Stimulated activated naive CD8-positive, alpha-beta T cell treated with anti-CD3 and anti-CD28 coated beads, Interleukin-15, Interleukin-2, amounts not matched to agents 100 U/mL and 50 U/mL, for 24 hours (primary cell): ENCODE data around the gene CHMP4B.
A peak's percentile ranks its signal among the peaks of the same experiment; 100 is the strongest.

Experiments
- ATAC-seq: fragments of 150-1000 bp; cut with Tn5 transposase; one replicate; pipeline ENCODE4 v1.10.0; 2021
- DNase-seq: peaks from one replicate; pipeline ENCODE4 v3.0.0; 2021

The CHMP4B gene

DNA sequence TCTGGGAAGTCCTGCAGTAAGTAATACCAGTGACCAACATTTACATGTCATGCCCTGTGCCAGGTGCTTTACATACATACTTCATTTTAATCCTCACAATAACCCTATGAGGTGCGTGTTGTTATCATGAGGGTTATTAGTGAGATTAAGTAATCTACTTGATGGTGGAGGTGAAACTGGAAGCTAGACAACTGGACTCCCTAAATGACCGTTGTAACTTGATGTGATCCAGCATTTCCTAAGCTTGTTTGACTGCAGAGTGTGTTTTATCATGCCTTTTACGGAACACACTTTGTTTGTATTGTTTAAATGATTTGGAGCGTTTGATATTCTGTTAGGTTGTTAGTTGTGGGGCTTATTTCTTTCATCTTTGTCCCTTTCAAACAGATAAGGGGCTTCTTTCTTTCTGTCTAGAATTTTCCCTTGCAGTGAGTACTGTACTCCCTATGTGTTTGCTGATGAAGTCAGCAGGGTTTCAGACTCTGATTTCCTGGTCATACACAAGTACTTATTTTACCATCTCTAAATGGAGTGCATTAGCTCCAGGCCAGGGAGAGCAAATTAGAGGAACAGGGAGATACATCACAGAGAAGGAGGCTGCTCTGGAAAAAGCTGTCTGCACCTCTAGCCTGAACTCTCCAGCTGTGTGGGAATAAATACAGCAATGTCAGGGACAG lies 29.7 kb downstream of the CHMP4B start:
- no peak for ATAC-seq
- DNase-seq = no peak

DNA sequence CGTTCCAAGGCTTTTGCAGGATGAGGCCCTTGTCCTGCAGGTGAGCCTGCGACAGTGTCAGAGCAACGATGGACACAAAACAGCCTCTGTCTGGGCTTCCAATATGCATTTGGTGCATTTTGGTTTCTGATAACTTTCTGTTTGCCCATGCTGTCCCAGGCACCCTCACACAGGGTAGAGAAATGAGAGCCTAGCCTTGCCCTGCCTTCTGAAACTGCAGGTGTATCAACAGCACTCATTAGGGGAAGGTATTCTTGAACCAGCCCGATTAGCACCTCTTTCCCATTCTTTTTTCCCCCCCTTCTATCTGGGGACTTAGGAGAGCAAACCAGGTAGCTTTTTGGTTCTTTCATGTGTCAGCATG lies 30.3 kb downstream of the CHMP4B start:
- no peak for DNase-seq
- ATAC-seq = no peak

DNA sequence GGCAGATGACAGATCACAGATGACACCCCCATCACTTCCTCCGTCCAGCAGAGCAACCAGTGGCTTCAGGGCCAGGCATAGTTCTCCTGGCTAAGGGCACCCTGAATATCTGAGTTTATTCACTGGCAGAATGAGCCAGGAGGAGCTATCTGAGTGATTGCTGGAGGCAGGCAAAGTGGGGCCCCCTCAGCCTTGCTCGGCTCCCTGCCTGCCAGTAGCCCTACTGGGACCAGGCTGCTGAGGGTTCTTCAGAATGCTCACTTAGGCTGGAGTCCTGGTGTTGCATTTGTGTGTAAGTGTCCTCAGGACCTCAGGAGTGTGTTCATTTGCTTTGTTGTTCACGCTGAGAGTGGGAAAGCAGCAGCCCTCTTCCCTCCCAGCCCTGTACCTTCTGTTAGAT lies 31.2 kb downstream of the CHMP4B start:
- ATAC-seq = no peak
- no peak for DNase-seq

DNA sequence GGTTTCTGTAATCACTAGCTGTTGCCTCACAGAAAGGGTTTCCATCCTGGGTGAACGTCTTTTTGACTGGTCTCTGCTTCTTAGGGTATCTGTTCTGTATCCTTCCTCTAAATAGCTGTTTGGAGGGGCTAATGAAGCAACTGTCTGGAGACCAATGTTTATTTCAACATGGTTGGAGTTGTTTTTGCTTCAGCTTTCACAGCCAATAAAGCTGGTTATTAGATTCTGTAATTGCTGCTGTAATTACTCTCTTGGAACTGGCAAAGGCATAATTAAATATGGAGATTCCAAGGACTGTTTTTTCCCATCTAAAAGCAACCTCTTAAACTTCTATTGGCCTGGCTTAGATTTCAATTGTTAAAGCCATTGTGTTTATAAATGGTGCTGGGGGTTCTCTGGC lies 31.9 kb downstream of the CHMP4B start:
- DNase-seq (no peak), ATAC-seq (no peak)

DNA sequence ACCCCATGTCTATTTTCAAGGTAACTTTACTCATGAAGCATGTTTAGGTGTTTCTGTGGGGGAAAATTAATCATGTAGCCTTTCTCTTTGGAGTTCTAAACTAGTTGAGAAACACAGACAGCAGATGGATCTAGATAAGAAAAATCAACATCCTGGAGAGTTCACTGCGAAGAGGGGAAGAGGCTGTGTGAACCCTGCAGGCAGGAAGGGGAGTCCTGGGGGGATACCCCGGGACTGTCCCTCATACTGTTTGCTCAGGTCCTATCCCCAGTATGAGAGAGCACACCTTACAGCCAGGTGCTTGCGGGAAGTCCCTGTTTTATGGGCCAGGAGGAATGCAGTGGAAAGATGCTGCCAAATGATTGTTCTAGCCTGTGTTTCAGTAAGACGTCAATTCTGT lies 32.7 kb downstream of the CHMP4B start:
- no peak for DNase-seq
- peak; percentile 81 for ATAC-seq

DNA sequence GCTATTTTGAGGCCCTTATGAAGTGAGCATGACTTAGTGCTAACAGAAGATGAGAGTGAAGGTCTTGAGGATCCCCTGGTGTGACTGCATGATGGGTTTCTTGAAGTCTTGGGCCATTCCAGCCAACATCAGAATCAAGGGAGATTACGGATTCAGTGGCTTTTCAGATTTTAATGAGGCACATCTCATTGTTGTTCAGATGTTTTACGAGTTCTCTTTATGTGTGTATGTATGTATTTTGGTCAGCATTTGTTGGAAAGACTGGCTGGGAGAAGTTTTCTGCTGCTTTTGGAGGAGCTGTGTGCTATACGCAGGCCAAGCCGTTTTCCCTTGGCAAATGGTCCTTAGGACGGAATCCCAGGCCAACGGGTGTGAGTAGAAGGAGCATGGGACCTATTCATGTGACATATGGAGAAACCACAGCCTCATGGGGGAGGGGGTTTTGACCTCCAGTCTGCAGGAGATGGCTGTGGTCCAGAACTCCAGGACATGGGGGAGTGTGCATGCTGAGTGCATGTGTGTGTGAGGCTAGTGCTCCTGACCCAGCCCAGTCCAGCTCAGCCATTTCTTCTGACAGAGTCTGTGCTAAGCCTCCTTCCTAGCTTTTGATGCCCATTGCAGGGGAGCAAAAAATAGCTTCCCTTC lies 35.3 kb downstream of the CHMP4B start:
- DNase-seq (no peak), ATAC-seq (no peak)

DNA sequence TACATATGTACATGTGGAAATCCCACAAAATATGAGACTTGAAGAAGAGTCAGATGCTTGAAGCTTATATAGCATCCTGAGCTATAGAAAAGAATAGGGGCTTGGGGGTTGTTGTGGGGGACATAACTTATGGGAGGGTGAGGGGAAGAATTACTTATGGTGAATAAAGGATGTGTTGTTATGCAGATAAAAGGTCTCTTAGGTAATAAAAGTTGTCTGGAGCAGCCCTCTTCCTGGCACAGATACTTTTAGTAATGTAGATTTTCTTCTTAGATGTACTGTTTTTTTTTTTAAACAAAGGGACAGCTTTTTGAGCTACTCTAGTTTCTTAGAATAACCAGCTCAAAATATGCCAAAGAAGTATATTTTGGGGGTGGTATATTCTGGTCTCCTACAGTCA lies 35.9 kb downstream of the CHMP4B start:
- DNase-seq = no peak
- no peak for ATAC-seq

DNA sequence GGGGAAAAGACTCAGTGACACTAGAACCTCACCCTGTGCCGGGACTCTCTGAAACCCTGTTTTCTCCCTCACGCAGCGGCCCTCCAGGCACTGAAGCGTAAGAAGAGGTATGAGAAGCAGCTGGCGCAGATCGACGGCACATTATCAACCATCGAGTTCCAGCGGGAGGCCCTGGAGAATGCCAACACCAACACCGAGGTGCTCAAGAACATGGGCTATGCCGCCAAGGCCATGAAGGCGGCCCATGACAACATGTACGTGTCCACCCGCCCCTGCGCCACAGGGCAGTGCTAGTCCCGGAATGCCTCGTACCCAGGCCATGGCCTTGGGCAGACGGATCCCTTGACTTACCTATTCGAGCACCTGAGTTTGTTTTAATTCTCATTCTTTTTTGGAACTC lies 37.2 kb downstream of the CHMP4B start:
- ATAC-seq (no peak), DNase-seq (no peak)

DNA sequence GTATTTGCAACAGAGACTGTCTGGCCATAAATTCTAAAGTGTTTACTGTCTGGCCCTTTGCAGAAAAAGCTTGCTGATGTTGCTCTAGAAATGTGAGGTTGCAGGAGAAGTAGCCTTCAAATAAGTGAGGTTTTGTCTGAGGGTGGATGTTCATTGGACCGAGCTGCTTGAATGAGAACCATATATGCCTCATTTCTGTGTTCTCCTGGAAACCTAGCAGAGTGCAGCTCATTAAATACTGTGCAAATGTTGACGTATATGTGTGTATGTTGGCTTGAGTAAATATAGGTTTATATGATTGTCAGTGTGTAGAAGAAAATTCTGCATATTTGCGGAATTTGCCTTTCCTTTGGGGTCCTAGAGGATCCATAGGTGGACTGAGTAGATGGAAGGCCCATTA lies 39.0 kb downstream of the CHMP4B start:
- ATAC-seq (no peak), DNase-seq (no peak)

DNA sequence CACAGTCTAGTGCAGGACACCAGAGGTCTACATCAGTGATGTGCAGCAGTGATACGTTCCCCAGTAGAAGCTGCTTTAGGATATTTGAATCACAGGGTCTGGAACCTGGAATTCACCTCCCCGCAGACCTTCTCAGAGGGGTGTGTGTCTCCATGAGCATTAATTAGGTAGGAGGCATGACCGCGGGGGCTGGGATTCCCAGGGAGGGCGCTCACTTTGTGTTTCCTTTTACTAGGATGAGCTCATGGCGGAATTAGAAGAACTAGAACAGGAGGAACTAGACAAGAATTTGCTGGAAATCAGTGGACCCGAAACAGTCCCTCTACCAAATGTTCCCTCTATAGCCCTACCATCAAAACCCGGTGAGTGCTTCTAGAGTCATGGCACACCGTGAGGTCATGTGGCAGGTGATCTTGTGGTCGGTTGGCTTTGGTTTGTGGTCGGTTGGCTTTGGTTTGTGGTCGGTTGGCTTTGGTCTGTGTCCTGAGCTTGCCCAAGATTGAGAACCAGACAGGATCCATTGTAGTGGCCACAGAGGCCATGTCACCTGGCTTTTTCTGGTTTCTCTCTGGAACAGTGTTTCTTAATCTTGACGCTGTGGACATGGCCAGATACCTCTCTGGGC lies 40.8 kb downstream of the CHMP4B start:
- DNase-seq (no peak), ATAC-seq (no peak)

DNA sequence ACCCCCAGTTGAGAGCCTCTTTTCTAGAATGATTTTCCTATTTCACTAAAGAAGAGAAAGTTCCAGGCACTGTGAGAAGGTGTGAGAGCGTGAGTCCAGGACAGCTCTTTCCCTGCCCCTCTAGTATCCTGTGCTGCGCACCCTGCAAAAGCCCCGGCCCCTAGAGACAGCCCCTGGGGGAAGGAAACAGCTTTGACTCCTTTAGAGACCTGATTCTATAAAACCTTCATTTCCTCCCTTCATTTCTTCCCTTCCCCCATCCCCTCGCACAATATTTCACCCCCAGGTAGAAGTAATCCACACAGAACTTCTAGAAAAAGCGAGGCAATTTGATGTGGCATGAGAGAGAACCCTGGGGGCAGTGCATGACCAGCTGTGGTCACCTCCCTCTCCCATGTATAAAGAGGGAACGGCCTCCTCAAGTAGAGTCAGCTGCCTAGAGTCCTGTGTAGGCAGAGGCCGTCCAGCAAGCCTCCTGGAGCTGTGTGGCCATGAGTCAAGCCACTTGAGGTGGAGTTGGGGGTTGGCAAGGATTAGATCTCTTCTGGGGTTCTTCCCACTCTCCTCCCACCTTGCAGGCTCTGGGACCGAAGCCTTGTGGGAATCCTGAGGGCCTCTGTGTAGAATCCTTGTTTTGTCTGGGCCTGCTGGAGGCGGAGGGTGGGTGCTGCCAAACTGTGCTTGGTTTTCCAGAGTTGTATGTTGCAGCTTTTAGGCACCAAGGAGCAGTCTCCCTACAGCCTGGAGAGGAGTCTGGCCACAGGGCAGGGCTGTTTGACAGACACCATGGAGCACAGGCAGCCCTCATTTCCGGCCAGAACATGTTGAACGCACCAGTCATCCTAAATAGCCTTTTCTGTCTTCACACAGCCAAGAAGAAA lies 41.7 kb downstream of the CHMP4B start:
- ATAC-seq = no peak
- no peak for DNase-seq

DNA sequence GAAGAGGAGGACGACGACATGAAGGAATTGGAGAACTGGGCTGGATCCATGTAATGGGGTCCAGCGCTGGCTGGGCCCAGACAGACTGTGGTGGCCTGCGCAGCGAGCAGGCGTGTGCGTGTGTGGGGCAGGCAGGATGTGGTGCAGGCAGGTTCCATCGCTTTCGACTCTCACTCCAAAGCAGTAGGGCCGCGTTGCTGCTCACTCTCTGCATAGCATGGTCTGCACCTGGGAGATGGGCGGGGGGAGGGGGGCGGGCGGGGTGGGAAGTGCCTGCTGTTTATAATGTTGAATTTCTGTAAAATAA lies 42.3 kb downstream of the CHMP4B start:
- DNase-seq (no peak), ATAC-seq (peak; percentile 51)

DNA sequence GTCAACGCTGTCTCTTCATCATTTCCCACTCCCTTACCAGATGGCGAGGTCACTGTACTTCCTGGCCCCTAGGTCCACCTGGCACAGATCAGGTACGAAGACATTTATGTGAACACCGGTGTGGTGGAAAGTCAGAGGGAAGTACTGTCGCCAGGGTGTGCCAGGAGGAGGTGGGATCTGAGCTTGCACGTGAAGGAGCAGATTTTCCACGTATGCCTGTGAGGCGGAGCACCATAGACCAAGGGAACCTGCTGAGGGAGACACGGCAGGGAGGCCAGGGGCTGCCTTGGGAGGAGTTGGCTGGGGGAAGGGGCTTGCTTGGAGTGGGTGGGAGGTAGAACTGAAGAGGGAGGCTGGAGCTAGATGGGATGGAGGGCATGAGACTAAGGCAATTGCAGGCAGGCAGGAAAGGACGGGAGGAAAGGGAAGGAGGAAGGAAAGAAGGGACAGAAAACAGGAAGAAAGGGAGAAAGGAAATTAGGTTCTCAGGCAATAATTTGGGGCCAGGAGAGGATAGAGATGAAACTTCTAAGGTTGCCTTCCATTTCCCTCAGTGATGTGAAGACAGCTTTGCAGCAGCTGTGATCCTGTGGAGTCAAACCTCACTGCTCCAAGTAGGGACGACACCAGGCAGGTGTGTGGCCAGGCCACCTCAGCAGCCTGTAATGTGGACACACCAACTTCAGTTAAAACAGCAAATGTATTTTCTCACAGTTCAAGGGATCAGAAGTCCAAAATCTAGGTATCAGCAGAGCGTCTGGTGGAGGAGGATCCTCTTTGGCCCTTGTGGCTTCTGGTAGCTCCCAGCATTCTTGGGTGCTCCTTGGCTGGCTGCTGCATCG lies 46.8 kb downstream of the CHMP4B start:
- DNase-seq (no peak), ATAC-seq (no peak)

DNA sequence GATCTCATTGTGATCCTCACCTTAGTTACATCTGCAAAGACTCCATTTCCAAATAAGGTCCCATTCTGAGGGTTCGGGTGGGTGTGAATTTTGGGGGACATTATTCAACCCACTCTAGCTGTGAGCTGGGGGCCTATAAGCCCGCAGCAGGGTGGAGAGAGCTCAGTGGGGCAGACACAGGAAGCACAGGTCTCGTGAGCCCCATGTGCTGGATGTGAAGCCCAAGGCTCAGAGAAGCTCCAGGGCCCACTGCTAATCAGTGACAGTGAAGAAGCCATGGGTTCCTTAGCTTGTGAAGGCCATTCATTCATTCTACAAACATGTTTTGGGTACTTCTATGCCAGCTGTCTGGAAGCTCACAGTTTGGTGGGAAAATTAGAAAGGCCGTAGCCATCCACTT lies 47.5 kb downstream of the CHMP4B start:
- no peak for ATAC-seq
- no peak for DNase-seq

DNA sequence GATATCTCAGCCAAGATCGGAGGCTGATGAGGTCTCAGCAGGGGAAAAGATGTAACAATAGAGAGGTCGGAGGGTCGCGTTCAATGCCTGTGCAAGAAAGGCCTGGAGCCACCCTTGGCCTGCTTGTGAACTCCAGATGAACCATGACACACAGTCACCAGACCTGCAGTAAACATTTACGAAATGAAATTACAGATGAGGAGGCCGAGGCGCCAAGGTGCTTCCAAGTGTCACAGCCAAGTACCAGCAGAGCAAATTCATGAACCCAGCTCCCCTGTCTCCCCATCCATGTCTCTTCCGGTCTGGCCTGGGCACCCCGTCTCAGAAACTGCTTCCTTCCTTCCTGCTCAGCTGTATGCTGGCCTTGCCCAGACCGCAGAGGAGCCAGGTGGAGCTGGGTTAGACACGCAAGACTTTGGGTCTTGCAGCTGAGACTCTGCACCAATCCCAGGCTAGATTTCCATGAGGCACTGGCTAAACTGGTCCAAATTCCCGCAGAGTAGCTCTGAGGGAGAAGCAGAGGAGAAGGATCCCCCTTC lies 48.1 kb downstream of the CHMP4B start:
- ATAC-seq = no peak
- DNase-seq = peak; percentile 27

DNA sequence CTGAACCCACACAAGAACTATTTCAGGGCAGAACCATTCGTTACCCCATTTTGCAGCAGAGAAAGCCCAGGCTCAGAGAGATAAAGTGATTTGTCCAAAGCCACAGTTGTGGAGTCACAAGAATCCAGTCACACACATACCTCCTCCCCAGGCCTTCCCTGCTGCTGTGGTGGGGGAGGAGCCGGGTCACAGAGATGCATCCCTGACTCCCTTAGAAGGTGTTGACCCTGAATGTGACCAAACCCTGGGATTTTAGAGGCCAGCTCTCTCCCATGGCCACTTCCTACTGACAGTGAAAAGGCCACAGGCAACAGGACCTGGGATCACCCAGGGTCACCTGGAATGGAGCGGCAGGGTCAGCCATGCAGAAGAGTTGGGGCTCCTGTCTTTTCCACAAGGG lies 48.6 kb downstream of the CHMP4B start:
- no peak for ATAC-seq

DNA sequence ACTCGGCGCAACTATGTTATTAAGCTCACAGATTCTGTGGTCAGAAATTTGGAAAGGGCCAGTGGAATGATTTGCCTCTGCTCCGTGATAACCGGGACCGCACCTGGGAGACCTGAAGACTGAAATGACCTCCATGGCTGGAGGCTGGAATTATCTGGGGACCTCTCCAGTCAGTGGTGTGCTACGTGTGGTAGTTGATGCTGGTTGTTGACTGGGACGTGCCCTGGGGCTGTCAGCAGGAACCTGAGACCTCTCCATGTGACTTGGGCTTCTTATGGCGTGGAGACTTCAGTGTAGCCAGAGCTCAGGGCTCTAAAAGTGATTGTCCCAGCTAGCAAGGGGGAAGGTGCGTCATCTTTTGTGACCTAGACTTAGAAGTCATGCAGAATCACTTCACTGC lies 50.3 kb downstream of the CHMP4B start:
- ATAC-seq = no peak
- no peak for DNase-seq

More for the DNA sequence above, 48.6 kb downstream of the CHMP4B start:
- no peak for DNase-seq

DNA sequence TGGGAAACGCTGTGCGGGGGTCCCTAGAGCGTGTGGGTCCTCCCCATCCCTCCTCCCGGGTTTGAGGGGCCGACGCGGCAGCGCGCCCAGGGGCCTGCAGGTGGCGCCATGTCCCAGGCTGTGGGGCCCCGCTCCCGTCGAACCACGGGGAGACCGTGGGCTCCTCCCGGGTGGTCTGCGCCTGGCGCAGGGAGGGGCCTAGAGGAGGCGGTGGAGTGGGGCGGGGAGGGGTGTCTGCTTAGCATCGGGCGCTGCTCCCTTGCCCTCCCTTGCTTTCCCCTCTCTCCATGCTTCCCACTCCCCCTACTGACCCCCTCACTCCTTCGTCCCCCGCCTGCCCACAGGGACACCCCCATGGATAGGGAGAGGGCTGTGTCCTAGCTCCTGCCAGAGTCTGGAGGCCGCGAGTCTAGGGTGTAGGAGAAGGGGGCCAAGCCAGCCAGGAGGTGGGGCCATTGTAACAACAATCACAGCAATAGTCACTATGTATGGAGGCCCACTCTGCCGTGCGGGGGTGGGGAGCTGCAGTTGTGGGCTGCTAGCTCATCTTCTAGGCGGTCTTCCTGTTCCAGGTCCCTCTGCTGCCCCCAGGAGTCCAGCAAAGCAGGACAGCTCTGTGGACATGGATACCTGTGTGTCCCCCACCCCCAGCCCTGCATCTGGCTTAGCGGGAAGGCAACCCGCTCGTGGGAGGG lies 51.7 kb downstream of the CHMP4B start:
- peak; percentile 35 for ATAC-seq
- peak; percentile 68 for DNase-seq

DNA sequence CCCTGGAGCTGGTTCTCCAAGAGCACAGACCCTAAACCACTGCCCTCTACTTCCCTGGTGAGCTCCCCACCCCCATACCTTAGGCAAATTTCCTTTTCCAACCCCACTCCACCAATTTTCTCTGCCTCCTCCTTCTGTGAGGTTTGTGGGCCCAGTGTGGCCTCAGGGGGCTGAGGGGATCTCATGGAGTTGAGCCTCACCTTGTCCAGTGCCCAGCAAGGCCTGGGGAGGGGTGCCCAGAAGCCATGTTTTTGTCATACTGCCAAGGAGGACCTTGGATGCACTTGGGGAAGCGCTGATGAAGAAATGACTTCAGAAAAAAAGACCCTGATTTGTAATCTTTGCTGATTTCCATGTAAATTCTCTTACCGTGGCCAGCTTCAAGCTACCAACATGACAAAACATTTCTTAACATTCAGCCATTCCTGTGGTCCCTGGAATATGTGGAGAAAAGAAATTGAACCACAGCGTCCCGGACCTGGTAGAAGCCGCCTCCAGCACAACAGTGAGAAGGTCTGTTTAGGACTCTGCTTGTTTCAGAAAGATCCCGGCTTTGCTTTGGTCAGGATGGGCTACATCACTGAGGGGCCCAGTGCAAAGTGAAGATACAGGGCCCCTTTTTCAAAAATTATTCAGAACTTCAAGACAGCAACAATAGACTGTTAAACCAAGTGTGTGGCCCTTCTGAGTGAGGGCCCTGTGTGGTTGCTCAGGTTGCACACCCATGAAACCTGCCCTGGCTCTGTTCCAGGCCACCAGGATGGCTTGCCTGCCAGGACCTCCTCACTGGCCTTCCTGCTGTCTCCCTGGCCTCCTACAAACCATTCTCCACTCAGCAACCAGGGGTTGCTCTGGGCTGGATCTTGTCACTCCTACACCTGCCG lies 52.5 kb downstream of the CHMP4B start:
- ATAC-seq = no peak
- no peak for DNase-seq

DNA sequence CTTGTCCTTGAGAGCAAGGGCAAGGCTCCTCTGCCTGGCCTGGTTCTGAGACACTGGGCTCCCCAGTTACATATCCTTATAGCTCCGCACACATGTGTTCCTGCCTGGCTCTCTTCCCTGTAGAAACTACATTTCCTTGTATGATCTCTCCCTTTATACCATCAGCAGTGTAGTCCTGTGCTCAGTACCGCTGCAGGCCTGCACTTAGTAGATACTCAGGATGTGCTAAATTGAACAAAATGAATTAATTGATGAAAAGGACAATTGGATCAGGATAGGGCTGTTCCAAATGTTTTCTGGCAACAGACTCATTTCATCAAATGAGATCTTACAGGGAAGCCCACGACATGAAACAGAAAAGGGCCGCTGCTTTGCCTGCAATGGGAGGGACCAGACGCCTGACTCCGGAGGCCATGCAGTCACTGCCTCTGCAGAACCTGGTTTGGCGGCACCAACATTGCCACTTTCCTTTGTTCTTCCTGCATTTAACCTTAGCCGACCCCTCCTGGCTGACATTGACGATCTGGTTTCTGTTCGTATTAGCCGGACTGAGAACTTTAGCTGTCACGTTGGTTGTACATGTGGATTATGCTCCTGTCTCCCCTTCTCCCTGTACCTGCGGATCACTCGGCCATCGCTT lies 53.3 kb downstream of the CHMP4B start:
- no peak for ATAC-seq
- DNase-seq = no peak
